GM19468 (cell line): ENCODE measurements around the gene ADIPOR2.

ENCODE experiments used
- ATAC-seq: cut with Tn5 transposase; IDR thresholded peaks from one replicate; pipeline ENCODE4 v1.9.1; 2021; ENCODE audit warnings: mild to moderate bottlenecking, moderate library complexity, moderate number of reproducible peaks; ENCODE audit not compliant: unreplicated experiment; ENCODE audit errors: extremely low read depth

Gene ADIPOR2

DNA sequence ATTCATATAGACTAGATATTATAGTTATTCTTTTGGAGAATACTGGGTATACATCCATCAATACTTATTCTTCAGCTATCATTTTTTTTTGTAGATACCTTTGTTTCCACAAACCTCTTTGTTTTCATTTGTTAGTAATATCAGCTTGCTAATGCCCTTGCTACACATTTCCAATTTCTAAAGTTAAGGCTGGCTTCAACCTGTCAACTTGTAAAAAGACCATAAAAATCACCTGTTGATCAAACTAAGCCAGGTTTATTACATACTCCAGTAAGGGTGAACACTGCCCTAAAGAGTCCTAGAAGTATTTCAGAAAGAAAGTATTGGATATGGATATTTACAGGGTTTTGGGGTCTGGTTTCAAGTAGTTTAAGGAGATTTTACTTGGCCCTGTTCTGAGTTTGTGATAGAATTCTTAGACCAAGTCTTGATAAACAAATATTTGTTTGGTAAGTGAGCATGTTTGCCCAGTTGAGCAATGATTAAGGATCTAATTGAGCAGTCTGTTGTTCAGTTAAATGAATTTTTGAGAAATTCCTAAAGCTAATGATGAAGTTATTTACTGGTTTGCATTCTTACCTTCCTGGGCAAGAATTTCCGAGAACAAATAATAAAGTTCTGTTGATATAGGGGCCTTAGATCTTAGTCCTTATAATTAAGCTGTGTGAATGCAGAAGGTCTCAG lies 76.7 kb downstream of the ADIPOR2 start:
- ATAC-seq: no peak

DNA sequence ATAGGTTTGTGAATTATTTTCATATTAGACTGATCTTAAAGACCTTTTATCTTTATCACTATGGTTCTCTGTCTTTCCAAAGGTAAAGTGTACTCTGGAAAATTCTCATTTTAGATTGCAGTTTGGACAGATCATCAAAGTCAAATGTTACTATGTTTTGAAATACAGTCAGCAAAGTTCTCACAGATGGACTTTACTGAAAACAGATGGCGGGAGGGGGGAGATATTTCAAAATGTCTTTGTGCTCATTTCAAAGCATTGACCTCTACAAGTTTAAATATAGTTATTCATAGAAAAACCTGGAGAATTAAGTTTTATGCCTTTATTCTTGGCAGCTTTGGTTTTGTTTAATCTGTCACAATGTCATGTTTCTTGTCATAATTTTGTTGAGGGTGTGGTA lies 77.7 kb downstream of the ADIPOR2 start:
- ATAC-seq: no peak

DNA sequence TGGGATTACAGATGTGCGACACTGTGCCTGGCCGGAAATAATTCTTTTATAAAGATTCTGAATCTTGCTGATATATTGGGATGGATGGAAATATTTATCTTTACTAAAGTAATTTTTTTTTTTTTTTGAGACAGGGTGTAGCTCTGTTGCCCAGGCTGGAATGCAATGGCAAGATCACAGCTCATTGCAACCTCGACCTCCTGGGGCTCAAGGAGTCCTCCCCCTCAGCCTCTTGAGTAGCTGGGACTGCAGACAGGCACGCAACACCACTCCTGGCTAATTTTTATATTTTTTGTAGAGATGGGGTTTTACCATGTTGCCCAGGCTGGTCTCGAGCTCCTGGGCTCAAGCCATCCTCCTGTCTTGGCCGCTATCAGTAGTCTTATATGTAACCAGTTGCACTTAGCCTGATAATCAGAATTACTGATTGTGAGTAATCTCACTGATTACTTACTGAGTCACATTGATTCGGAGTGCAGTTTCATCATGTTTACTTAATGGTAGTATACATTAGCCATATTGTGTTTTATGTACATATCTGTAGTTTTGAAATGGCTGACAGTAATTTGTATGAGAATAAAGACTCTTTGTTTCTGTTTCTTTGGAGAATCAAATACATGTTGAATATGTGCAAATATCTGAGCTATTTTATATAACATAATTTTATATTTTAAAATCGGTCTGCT lies 79.1 kb downstream of the ADIPOR2 start:
- ATAC-seq: no peak

DNA sequence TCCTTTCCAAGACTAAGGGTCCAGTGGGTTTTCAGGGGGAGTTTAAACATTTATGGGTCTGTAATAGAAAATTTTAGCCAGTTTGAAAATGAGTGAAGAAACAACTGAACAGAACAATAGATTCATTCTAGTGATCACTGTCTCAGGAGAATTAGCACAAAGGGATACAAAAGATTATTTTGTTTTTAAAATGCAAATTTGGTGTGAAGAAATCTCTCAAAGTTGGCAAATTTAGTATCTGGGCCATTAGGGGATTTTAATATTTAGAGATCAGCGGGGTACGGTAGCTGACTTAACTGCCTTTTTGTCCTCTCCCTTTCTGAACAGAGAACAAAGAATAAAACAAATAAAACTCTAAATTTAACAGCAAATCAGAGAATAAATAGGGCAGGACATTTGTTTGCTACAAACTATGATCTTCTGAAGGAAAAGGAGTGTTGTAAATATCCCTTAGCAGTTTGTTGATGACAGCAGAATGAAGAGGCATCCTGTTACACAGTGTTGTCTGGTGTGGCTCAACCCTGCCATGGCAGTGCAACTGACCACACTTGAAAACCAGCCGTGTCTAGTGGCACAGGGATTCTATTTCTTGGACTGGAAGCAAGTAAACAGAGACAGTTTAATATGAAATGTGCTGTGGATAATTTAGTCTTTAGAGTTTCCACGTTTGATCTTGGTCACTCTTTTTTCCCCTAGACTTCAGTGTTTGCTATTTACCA lies 83.2 kb downstream of the ADIPOR2 start:
- no peak for ATAC-seq

DNA sequence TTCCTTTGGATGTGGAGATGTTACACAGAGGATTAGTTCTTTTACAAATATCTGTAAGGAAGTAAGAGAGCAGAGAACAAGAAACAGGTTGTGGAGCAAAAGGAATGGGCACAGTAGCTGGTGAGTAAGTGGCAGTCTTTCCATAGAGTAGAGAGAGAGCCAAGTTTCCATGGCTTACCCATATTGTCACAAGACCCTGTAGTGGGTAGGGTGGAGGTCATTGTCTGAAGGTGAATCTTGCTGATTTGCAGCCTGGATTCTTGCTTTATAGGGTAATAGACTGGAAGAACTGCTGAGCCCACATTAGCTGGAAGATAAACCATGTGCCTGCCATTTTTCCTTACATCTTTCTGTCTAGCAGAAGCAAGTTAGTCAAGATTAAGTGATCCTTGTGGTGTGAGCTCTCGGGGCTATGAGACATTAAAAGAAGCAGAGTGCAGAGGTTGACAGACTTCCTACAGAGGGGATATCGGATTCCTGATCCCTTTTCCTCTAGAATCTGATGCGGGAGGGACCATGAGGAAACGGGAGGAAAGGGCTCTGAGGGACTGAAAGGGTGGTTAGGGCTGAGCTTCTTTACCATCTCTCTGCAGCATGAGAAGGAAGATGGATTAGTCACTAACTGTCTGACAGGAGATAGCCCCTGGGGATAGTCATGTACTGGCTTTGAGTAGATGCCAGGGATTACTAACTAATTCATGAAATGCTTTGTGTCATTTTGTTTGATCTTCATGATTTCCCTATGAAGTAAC lies 85.5 kb downstream of the ADIPOR2 start:
- no peak for ATAC-seq

- ATAC-seq: no peak
Measured at GRCh38 chr12:1777798-1778197, 86.9 kb downstream of the ADIPOR2 start.

DNA sequence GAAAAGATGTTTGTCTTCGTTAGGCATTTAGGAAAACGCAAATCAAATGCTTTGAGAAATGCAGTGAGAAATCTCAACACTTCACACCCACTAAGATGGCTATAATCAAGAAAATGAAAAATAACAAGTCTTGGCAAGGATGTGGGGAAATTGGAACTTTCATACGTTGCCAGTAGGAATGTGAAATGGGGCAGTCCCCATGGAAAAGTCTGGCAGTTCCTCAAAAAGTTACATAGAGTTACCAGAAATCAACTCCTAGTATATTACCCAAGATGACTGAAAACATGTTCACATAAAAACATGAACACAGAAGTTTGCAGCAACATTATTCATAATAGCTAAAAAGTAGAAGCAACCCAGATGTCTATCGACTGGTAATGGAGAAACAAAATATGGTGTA lies 88.0 kb downstream of the ADIPOR2 start:
- ATAC-seq: no peak

DNA sequence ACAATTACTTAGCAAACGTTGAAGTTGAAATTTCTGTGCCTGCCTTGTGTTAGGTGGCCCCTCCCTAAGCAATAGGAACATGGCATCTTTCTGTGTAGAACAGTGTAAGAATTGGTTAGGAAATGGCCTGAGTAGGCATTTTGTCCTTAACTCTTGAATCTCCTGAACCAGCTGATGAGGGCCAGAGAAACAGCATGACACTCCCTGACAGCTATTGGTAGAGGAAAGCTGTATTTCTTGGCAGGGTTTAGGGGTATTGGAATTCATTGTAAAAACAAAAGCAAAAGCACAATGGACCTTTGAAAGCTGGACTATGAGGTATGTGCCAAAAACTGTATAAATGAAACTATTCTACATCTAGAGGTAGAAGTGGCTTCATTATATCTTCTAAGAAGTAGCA lies 88.9 kb downstream of the ADIPOR2 start:
- no peak for ATAC-seq

- no peak for ATAC-seq
Measured at GRCh38 chr12:1781772-1782171, 90.9 kb downstream of the ADIPOR2 start.

DNA sequence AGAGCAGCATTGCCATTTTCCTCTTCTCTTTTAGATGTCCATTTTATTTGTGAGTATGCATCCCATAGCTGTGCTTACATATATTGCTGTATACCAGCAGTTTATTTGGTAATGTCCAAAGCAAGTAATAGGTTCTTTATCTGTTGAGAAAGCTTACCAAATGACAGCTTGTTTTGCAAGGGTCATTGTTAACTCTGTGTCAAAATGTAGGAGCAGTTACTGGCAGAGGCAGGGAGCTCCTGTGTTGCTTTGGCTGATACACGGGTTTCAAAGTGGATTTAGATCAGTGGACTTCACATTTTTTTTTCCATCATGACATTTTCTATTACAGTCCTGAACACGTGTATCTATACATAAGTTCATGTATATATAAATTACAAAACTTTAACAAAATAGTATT lies 91.3 kb downstream of the ADIPOR2 start:
- ATAC-seq: no peak

DNA sequence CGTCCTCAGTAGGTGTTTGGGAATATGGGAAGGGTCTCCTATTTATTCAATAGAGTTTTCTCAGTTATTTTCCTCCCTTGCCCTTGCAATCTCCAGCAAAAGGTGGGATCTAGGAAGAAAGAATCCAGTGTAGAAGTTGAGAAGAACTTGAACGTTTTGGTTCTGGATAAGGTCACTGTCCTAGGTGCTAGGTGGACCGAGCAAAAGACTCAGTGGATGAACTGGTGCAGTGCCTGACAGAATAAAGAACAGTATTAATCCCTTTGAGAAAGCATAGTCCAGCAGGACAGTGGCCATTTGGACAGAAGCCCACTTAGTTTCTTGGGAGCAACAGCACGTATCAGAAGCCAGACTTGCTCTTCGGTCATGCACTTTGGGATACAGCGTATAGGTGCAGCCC lies 96.8 kb downstream of the ADIPOR2 start:
- no peak for ATAC-seq

DNA sequence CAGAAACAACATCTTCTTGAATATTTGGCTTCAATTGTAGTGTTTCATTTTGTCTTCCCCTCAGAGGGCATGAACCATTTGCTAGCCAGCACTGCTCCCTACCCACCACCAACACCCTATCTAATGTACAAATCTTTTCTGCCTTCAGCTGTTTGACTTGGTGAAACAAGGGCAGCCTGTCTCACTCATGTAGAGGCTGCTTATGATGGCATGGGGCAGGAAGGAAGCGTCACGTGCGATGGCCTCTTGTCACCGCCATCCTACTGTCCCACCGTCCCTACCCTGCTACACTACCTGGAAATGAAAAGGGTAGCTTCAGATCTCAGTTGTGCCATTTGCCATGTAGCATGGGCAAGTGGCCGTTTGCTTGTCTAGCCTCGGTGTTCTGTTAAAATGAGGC lies 99.6 kb downstream of the ADIPOR2 start:
- ATAC-seq: no peak

DNA sequence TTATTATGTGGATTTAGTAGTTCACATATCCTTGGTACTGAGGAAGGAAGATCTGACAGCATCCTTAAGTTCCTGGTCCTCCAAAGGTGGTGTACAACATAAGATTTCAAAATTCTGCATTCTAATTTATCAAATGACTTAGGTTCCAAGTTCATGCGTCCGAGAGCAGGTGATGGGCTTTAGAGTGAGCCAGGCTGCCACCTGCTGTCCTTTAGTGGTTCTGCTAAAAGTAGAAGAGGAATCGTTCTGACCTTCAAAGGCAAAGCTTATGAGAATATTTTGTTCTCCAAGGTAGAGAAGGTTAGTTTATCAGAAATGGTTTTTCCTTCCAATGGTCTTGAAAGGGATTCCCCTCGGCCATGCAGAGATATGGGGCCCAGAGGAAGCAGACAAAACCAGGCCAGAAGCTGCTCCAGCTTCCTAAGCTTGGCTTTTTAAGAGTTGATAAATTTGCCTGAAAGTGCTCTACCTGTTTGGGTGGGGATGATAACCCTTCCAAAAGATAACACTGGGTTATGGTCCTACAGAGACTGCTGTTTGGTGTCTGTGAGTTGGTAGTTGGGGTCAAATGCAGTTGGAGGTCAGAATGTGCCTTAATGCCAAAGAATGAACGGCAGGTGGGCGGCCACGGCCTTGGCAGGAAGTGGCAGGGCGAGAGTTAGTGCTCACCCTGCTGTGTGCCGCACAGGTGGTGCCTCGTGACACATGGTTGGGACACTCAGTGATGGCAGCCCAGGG lies 100.4 kb downstream of the ADIPOR2 start:
- no peak for ATAC-seq

GRCh38 chr12:1792406-1792805 lies 101.5 kb downstream of the ADIPOR2 start:
- ATAC-seq: no peak

DNA sequence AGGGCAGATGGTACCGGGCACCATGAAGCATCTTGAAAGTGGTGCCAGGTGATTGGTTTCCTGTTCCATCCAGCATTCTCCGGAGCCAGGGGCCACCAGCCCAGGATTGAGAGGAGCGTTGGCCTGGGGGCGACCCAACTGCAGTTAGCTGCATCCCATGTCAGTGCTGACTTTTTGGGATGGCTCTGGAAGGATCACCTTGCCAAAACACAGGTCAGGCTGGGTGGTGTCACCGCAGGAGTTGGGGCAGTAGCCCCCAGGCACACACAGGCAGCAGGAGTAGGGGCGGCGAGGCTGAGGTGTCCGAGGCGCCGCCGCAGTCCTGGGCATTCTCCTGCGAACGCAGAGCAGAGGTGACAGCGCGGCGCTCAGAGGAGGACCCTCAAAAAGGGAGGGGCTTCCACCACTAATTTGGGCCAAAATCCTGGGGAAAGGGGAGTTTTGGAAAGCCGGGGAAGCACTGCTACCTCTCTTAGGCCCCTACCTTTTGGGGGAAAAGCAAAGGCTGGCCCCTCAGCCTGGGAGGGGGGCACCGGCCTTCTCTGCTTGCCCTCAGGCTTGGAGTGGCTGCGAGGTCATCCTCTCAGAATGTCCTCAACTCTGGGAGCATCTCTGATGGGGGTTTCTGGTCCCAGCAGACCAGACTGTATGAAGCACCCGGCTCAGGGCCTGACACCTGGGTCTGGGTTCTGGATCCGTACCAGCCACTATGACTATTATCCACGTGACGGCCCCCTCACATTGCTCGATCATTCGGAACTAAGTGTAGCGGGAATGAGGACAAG lies 102.7 kb downstream of the ADIPOR2 start:
- no peak for ATAC-seq

DNA sequence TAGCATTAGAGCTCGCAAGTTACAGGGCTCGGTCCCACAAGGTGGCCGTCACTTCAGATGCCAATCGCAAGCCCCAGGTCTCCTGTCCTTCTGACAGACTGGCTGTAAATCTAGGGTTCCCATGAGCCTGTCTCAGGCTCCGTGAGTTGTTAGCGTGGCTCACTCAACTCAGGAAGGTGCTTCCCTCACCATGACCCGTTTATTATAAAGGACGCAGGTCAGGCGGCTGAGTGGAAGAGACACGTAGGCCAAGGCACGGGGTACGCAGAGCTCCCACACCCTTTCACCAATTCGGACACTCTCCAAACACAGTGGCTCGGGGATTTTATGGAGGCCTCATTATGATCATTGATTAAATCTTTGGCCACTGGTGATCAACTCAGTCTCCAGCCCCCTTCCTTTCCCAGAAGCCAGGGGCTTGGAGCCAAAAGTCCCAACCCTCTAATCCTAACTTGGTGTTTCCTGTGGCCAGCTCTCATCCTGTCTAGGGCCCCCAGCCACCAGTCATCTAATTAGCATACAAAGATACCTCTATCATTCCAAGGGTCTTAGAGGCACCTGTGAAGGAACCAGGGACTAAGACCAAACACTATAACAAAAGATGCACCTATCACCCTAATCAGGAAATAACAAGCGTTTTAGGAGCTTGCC lies 103.7 kb downstream of the ADIPOR2 start:
- ATAC-seq: no peak

- no peak for ATAC-seq
Measured at GRCh38 chr12:1795221-1795784, 104.4 kb downstream of the ADIPOR2 start.

GRCh38 chr12:1795785-1796514 lies 105.1 kb downstream of the ADIPOR2 start:
- peak; percentile 92 for ATAC-seq
